Measurements from ENCODE around the gene TYW1B. TPM values are rescaled to one million over a fixed set of nuclear protein-coding genes. Genes with fewer than 3 reads are reported as not detected.
"Not testable (repeated sequence)": the region's sequence is repeated elsewhere in the genome, so short reads cannot be mapped to it uniquely, and the experiment has no call there.

TYW1B gene
- total and polyA plus RNA-seq, 4 donors: 0.90 to 10.1 (median 1.6) TPM

GRCh38 chr7:72760602-72761001 lies 67.4 kb downstream of the TYW1B start:
- TF ChIP-seq, protein P1, sequence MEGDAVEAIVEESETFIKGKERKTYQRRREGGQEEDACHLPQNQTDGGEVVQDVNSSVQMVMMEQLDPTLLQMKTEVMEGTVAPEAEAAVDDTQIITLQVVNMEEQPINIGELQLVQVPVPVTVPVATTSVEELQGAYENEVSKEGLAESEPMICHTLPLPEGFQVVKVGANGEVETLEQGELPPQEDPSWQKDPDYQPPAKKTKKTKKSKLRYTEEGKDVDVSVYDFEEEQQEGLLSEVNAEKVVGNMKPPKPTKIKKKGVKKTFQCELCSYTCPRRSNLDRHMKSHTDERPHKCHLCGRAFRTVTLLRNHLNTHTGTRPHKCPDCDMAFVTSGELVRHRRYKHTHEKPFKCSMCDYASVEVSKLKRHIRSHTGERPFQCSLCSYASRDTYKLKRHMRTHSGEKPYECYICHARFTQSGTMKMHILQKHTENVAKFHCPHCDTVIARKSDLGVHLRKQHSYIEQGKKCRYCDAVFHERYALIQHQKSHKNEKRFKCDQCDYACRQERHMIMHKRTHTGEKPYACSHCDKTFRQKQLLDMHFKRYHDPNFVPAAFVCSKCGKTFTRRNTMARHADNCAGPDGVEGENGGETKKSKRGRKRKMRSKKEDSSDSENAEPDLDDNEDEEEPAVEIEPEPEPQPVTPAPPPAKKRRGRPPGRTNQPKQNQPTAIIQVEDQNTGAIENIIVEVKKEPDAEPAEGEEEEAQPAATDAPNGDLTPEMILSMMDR (IDR thresholded peaks at IDR 0.05; ENCODE audit: control extremely low read depth, extremely low read depth): no peak
- no peak overlapping the region for H3K4me3 ChIP-seq
- no peaks in the 10 kb centered on the region for H3K27me3 ChIP-seq (ENCODE audit: control insufficient read depth in 3 of 3, insufficient read depth in 3 of 3, low read length in 2 of 3)
- 91 to 93% methylated on average over 2 of the region's 2 CpGs for WGBS, 2 donors
- no peaks in the 10 kb centered on the region for H3K4me1 ChIP-seq (ENCODE audit: control insufficient read depth in 5 of 5, insufficient read depth in 5 of 5, low read length in 5 of 5)
- no peak overlapping the region for H3K27ac ChIP-seq (ENCODE audit: low read depth in 1 of 2, low read length in 1 of 2)
- H3K36me3 ChIP-seq (ENCODE audit: control insufficient read depth in 4 of 4, insufficient read depth in 4 of 4, low read length in 4 of 4): no peaks in the 10 kb centered on the region
- ATAC-seq (ENCODE audit: insufficient read depth, low FRiP score) (no peak), DNase-seq (no peak)
- peaks cover 0 to 11% (median 2%) of the 10 kb centered on the region in 4 donors for H3K9me3 ChIP-seq (ENCODE audit: control insufficient read depth in 4 of 4, insufficient read depth in 3 of 4, low read length in 3 of 4)
- no peak overlapping the region for H3K9ac ChIP-seq (ENCODE audit: insufficient read depth in 1 of 2, low read length in 2 of 2)

GRCh38 chr7:72754312-72754711 lies 73.7 kb downstream of the TYW1B start:
- H3K36me3 ChIP-seq (ENCODE audit: control insufficient read depth in 4 of 4, insufficient read depth in 4 of 4, low read length in 4 of 4): peaks cover 0 to 1% (median 0%) of the 10 kb centered on the region in 4 donors
- H3K4me1 ChIP-seq (ENCODE audit: control insufficient read depth in 5 of 5, insufficient read depth in 5 of 5, low read length in 5 of 5): no peaks in the 10 kb centered on the region
- no peak for ATAC-seq (ENCODE audit: insufficient read depth, low FRiP score)
- WGBS, 2 donors: 86 to 92% methylated on average over 7 of the region's 7 CpGs
- no peak overlapping the region for H3K9ac ChIP-seq (ENCODE audit: insufficient read depth in 1 of 2, low read length in 2 of 2)
- peaks cover 0 to 4% (median 2%) of the 10 kb centered on the region in 4 donors for H3K9me3 ChIP-seq (ENCODE audit: control insufficient read depth in 4 of 4, insufficient read depth in 3 of 4, low read length in 3 of 4)
- no peak overlapping the region for H3K4me3 ChIP-seq
- TF ChIP-seq, protein P1 (IDR thresholded peaks at IDR 0.05; ENCODE audit: control extremely low read depth, extremely low read depth): no peak
- DNase-seq: no peak
- H3K27me3 ChIP-seq (ENCODE audit: control insufficient read depth in 3 of 3, insufficient read depth in 3 of 3, low read length in 2 of 3): no peaks in the 10 kb centered on the region
- H3K27ac ChIP-seq (ENCODE audit: low read depth in 1 of 2, low read length in 1 of 2): no peak overlapping the region

DNA sequence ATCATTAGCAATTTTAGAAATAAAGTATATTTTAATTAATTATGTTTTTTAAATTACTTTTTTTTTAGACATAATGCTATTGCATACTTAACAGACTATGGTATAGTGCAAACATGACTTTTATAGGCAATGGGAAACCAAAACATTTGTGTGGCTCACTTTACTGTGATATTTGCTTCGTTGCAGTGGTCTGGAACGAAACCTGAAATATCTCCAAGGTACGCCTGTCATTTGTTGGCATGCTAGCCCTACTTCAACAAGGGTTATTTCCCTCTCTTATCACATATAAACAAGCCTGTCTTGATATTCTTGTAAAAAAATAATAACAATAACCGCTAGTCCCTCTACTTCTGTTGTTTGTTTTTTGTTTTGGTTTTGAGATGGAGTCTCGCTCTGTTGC lies 74.2 kb downstream of the TYW1B start:
- ATAC-seq (ENCODE audit: insufficient read depth, low FRiP score): no peak
- Histone ChIP-seq H3K4me1 (ENCODE audit: control insufficient read depth in 5 of 5, insufficient read depth in 5 of 5, low read length in 5 of 5) (no peaks in the 10 kb centered on the region), H3K27ac (ENCODE audit: low read depth in 1 of 2, low read length in 1 of 2) (no peak overlapping the region), H3K36me3 (ENCODE audit: control insufficient read depth in 4 of 4, insufficient read depth in 4 of 4, low read length in 4 of 4) (peaks cover 0 to 1% (median 0%) of the 10 kb centered on the region in 4 donors), H3K9me3 (ENCODE audit: control insufficient read depth in 4 of 4, insufficient read depth in 3 of 4, low read length in 3 of 4) (peaks cover 0 to 4% (median under 1%) of the 10 kb centered on the region in 4 donors), H3K9ac (ENCODE audit: insufficient read depth in 1 of 2, low read length in 2 of 2) (no peak overlapping the region), H3K27me3 (ENCODE audit: control insufficient read depth in 3 of 3, insufficient read depth in 3 of 3, low read length in 2 of 3) (no peaks in the 10 kb centered on the region), H3K4me3 (no peak overlapping the region)
- TF ChIP-seq, protein P1 (IDR thresholded peaks at IDR 0.05; ENCODE audit: control extremely low read depth, extremely low read depth): no peak
- no peak for DNase-seq
- WGBS, 2 donors: 84 to 93% methylated on average over 5 of the region's 5 CpGs

GRCh38 chr7:72753229-72753628 lies 74.8 kb downstream of the TYW1B start:
- not testable (repeated sequence) for H3K27ac ChIP-seq (ENCODE audit: low read depth in 1 of 2, low read length in 1 of 2); H3K4me3 ChIP-seq; H3K27me3 ChIP-seq (ENCODE audit: control insufficient read depth in 3 of 3, insufficient read depth in 3 of 3, low read length in 2 of 3); DNase-seq; H3K9ac ChIP-seq (ENCODE audit: insufficient read depth in 1 of 2, low read length in 2 of 2); H3K36me3 ChIP-seq (ENCODE audit: control insufficient read depth in 4 of 4, insufficient read depth in 4 of 4, low read length in 4 of 4); ATAC-seq (ENCODE audit: insufficient read depth, low FRiP score); H3K4me1 ChIP-seq (ENCODE audit: control insufficient read depth in 5 of 5, insufficient read depth in 5 of 5, low read length in 5 of 5); H3K9me3 ChIP-seq (ENCODE audit: control insufficient read depth in 4 of 4, insufficient read depth in 3 of 4, low read length in 3 of 4)
- WGBS, 2 donors: 96 to 97% methylated on average over 4 of the region's 4 CpGs
